HepG2 (cell line): ENCODE data around the gene CTBP1. TPM values are rescaled to one million over a fixed set of nuclear protein-coding genes. Genes with fewer than 3 reads are reported as not detected.

Experiments
- ATAC-seq: fragments of 200-7000 bp; cut with Tn5 transposase; 3 replicates; pipeline ENCODE4 v1.9.1; 2020; ENCODE audit warnings: mild to moderate bottlenecking, moderate library complexity
- BruUV-seq: library from RNA; stranded (reverse); fragments of 400-500 nt; replicated peaks from 2 replicates; lab custom pipeline; 2021; lab: Mats Ljungman, UMichigan
- CTCF ChIA-PET: fragments of 300-600 bp; formaldehyde crosslinking; extraction: SDS; loops from one replicate; lab custom pipeline; 2021; ENCODE audit warnings: low total read pairs, inconsistent platforms, low intra/inter-chr PET ratio; lab: Yijun Ruan, JAX
- POLR2A ChIA-PET: fragments of 350-600 bp; sonication (Branson Sonifier 250); formaldehyde crosslinking; loops from one replicate; lab custom pipeline; 2020; ENCODE audit warnings: antibody characterized with exemption, inconsistent platforms; lab: Yijun Ruan, JAX
- DNase-seq: peaks from one replicate; pipeline ENCODE4 v3.0.0-alpha.2; 2015; ENCODE audit warnings: low spot score
- FAIRE-seq: peaks from 3 replicates; lab custom pipeline; 2011; peaks lifted over from hg19 to GRCh38; lab: Jason Lieb, UNC
- H2AFZ ChIP-seq: one replicate; pipeline ENCODE4 v1.6.1; 2011; ENCODE audit warnings: low read length, inconsistent platforms
- H3K27ac ChIP-seq: fragments of 300-600 bp; 3 replicates; pipeline ENCODE4 v1.8.0; 2011; ENCODE audit warnings: mixed run types, mild to moderate bottlenecking, mixed read lengths, low read length, inconsistent platforms; ENCODE audit not compliant: insufficient read depth; ENCODE audit errors: extremely low read length
- H3K27me3 ChIP-seq, 2 experiments: fragments of 200-600 bp in 1 of 2; 2 replicates in 1 of 2; 3 replicates in 1 of 2; pipeline versions ENCODE4 v1.6.0 to v1.8.0; 2011; ENCODE audit warnings: low read length in 2 of 2, mild to moderate bottlenecking in 2 of 2, moderate library complexity in 2 of 2, inconsistent platforms in 1 of 2; ENCODE audit not compliant: insufficient read depth in 2 of 2, control insufficient read depth in 1 of 2
- H3K36me3 ChIP-seq, 2 experiments: fragments of 200-600 bp in 1 of 2; replicated peaks in 1 of 2; 2 replicates in 1 of 2; 3 replicates in 1 of 2; pipeline versions ENCODE4 v1.5.1 to v1.8.0; 2011; ENCODE audit warnings: low read length in 2 of 2, inconsistent platforms in 1 of 2; ENCODE audit not compliant: insufficient read depth in 2 of 2, control insufficient read depth in 1 of 2
- H3K4me1 ChIP-seq: 2 replicates; pipeline ENCODE4 v1.5.1; 2012; ENCODE audit warnings: low read length, inconsistent platforms; ENCODE audit not compliant: insufficient read depth
- H3K4me2 ChIP-seq: 2 replicates; pipeline ENCODE4 v1.6.0; 2011; ENCODE audit warnings: low read depth, low read length, inconsistent platforms
- H3K4me3 ChIP-seq, 3 experiments: fragments of 200-600 bp in 1 of 3; sonication (generic), shearing (Covaris generic) in 1 of 3; replicated peaks in 1 of 3; 2 replicates each; pipeline ENCODE4 v1.5.1; 2011 to 2016; ENCODE audit warnings: low read length in 3 of 3, inconsistent platforms in 2 of 3, low read depth in 2 of 3, mild to moderate bottlenecking in 2 of 3, control low read depth in 1 of 3, mixed read lengths in 1 of 3; ENCODE audit not compliant: insufficient read depth in 1 of 3
- H3K79me2 ChIP-seq: one replicate; pipeline ENCODE4 v1.6.1; 2011; ENCODE audit warnings: low read length, inconsistent platforms; ENCODE audit not compliant: insufficient read depth
- H3K9ac ChIP-seq: 2 replicates; pipeline ENCODE4 v1.6.0; 2011; ENCODE audit warnings: mild to moderate bottlenecking, low read depth, low read length, inconsistent platforms; ENCODE audit not compliant: insufficient read depth
- H3K9me3 ChIP-seq: 2 replicates; pipeline ENCODE4 v1.5.1; 2012; ENCODE audit warnings: mild to moderate bottlenecking, low read length
- H4K20me1 ChIP-seq: 2 replicates; pipeline ENCODE4 v1.6.0; 2011; ENCODE audit warnings: inconsistent platforms, mild to moderate bottlenecking, low read length, moderate library complexity; ENCODE audit not compliant: insufficient read depth
- DRAP1 ChIP-seq: IDR thresholded peaks from 2 replicates; pipeline ENCODE4 v1.6.1; 2016; ENCODE audit warnings: missing genetic modification reagents, missing compliant biosample characterization
- FOSL2 ChIP-seq: sonication (generic); formaldehyde crosslinking; IDR thresholded peaks from 2 replicates; pipeline ENCODE4 v1.4.0; 2020; ENCODE audit warnings: missing genetic modification reagents
- HNF4A ChIP-seq: sonication (generic); formaldehyde crosslinking; IDR thresholded peaks from 2 replicates; pipeline ENCODE4 v1.4.0; 2020; ENCODE audit warnings: missing genetic modification reagents
- HNRNPL ChIP-seq: fragments of 200-400 bp; formaldehyde crosslinking; IDR thresholded peaks from 2 replicates; pipeline ENCODE4 v1.6.1; 2017; ENCODE audit warnings: mild to moderate bottlenecking, low read depth, low read length
- PATZ1 ChIP-seq: sonication (generic); formaldehyde crosslinking; IDR thresholded peaks from 2 replicates; pipeline ENCODE4 v1.4.0; 2020; ENCODE audit warnings: missing genetic modification reagents
- RFXANK ChIP-seq: IDR thresholded peaks from 2 replicates; pipeline ENCODE4 v1.6.1; 2016
- SOX6 ChIP-seq, 2 experiments: fragments of 450-650 bp in 1 of 2; sonication (generic) in 1 of 2; formaldehyde crosslinking in 1 of 2; IDR thresholded peaks; 2 replicates each; pipeline versions ENCODE4 v1.4.0 to v1.6.1; 2017 to 2020; ENCODE audit warnings: antibody characterized with exemption in 1 of 2, mild to moderate bottlenecking in 1 of 2, missing genetic modification reagents in 1 of 2
- ZFY ChIP-seq: sonication (generic); formaldehyde crosslinking; IDR thresholded peaks from 2 replicates; pipeline ENCODE4 v1.4.0; 2020; ENCODE audit warnings: missing genetic modification reagents
- ZNF468 ChIP-seq: sonication (generic); formaldehyde crosslinking; IDR thresholded peaks from 2 replicates; pipeline ENCODE4 v1.8.0; 2022; ENCODE audit warnings: mild to moderate bottlenecking, moderate library complexity, missing genetic modification reagents
- ZNF687 ChIP-seq: sonication (generic); formaldehyde crosslinking; IDR thresholded peaks from 2 replicates; pipeline ENCODE4 v1.5.1; 2020; ENCODE audit warnings: mild to moderate bottlenecking, missing genetic modification reagents, moderate library complexity
- ZNF800 ChIP-seq: sonication (generic); formaldehyde crosslinking; IDR thresholded peaks from 2 replicates; pipeline ENCODE4 v1.4.0; 2020; ENCODE audit warnings: missing genetic modification reagents
- WGBS: methylation state at CpG from one replicate; pipeline ENCODE4 v1.1.6; 2017; ENCODE audit warnings: low lambda C conversion rate; 5-methylcytosine and 5-hydroxymethylcytosine counted together
- in situ Hi-C: cut with HindIII; loops from 2 replicates; pipeline ENCODE4 v1.10.0; 2017; ENCODE audit warnings: low pct_unique_long_range_greater_than_20kb; ENCODE audit not compliant: extremely low pct_ligation_motif_present
- intact Hi-C: fragments of 100-400 bp; cut with micrococcal nuclease; formaldehyde crosslinking; loops from one replicate; pipeline ENCODE4 v1.10.0; 2022; ENCODE audit not compliant: unreplicated experiment
- polyA plus RNA-seq, 8 experiments: library from polyadenylated mRNA; depleted of rRNA in 3 of 8; stranded (reverse) in 7 of 8; unstranded in 1 of 8; fragments of >200 nt; fragmentation: Illumina TruSeq in 4 of 8; extraction: Trizol in 4 of 8; gene quantifications; 2 replicates each; pipeline versions ENCODE4 v1.2.1 to v1.2.3, GENCODE V29; 2011 to 2016; ENCODE audit warnings: low read depth in 4 of 8, missing spikeins in 1 of 8, mixed read lengths in 1 of 8; ENCODE audit not compliant: insufficient read depth in 1 of 8
- total RNA-seq, 5 experiments: library from RNA; depleted of rRNA; stranded (reverse); fragments of >200 nt; fragmentation: Illumina TruSeq; extraction: Trizol; gene quantifications; 2 replicates each; pipeline ENCODE4 v1.2.3, GENCODE V29; 2016; ENCODE audit warnings: low read depth in 1 of 5

The CTBP1 gene
- total and polyA plus RNA-seq, 2 of the 13 experiments (the other 11 are each of a cell fraction or from before 2014, with no cell fraction given): 78.5 to 112 TPM

- 61% methylated on average over 13 of the region's 28 CpGs for WGBS
- Histone ChIP-seq H3K79me2 (no peaks in the 10 kb centered on the region), H3K27me3 (no peaks in the 10 kb centered on the region), H3K36me3 (no peaks in the 10 kb centered on the region), H2AFZ (no peak overlapping the region), H3K4me2 (peak overlapping the region; percentile 73), H3K4me1 (peaks cover 61% of the 10 kb centered on the region), H4K20me1 (no peaks in the 10 kb centered on the region), H3K9ac (peak overlapping the region; percentile 6; the same call in 1 of the 2 replicates), H3K9me3 (peaks cover 12% of the 10 kb centered on the region), H3K27ac (no peak overlapping the region), H3K4me3 (peak overlapping the region in 1 of 3 experiments; percentile 56; a peak in 1 of 6 replicates)
- DNase-seq: peak; percentile 38
- peak; percentile 11 for ATAC-seq
- in situ Hi-C loops (no loop called here), intact Hi-C loops (no loop called here)
- ChIA-PET CTCF (no interaction called here), POLR2A (interaction anchor here (1.0 to 3.5 kb wide), 3 partner anchors 9 to 27 kb away, joined by 3 to 18 read pairs (median 9); no protein-coding TSS in a partner anchor)
- peak; percentile 56 for FAIRE-seq
- BruUV-seq: no TSS peak
- TF ChIP-seq HNF4A (CRISPR knock-in tag) (0 out of 2 replicates have a peak, but pooled peaks have one; percentile 10), PATZ1 (CRISPR knock-in tag) (peak; percentile 29; the same call in 1 of the 2 replicates), ZNF800 (CRISPR knock-in tag) (0 out of 2 replicates have a peak, but pooled peaks have one; percentile 32), HNRNPL (peak; percentile 56; the same call in 1 of the 2 replicates), ZNF687 (CRISPR knock-in tag) (peak; percentile 48), ZNF468 (CRISPR knock-in tag) (no peak), FOSL2 (CRISPR knock-in tag) (0 out of 2 replicates have a peak, but pooled peaks have one; percentile 28), RFXANK (CRISPR knock-in tag) (no peak), SOX6 (IDR thresholded peaks at IDR 0.05) (no peak), SOX6 (CRISPR knock-in tag; IDR thresholded peaks at IDR 0.05) (0 out of 2 replicates have a peak, but pooled peaks have one; percentile 18), ZFY (peak; percentile 26; the same call in 1 of the 2 replicates), DRAP1 (no peak)
Observed at GRCh38 chr4:1177274-1178141, 71.4 kb downstream of the CTBP1 start.
